Keratinocyte (primary cell): Measurements from ENCODE around the gene ACTMAP. TPM values are rescaled to one million over a fixed set of nuclear protein-coding genes. Genes with fewer than 3 reads are reported as not detected.
"Not testable (repeated sequence)": the region's sequence is repeated elsewhere in the genome, so short reads cannot be mapped to it uniquely, and the experiment has no call there.

Experiments used
- DNase-seq: peaks from one replicate; pipeline ENCODE4 v3.0.0-alpha.2; 2011; ENCODE audit warnings: low read depth, missing footprints, low spot score
- FAIRE-seq: peaks from 2 replicates; lab custom pipeline; 2011; peaks lifted over from hg19 to GRCh38; lab: Jason Lieb, UNC
- H2AFZ ChIP-seq: 2 replicates; pipeline ENCODE4 v1.6.0; 2012; ENCODE audit warnings: low read length, control low read depth, inconsistent platforms; ENCODE audit not compliant: control insufficient read depth
- H3K27ac ChIP-seq: 2 replicates; pipeline ENCODE4 v1.5.1; 2011; ENCODE audit warnings: low read length; ENCODE audit not compliant: control insufficient read depth, insufficient read depth
- H3K27me3 ChIP-seq: 3 replicates; pipeline ENCODE4 v1.6.0; 2011; ENCODE audit warnings: low read length; ENCODE audit not compliant: control insufficient read depth, insufficient read depth; ENCODE audit errors: extremely low read depth
- H3K36me3 ChIP-seq, 2 experiments: 2 replicates in 1 of 2; 3 replicates in 1 of 2; pipeline ENCODE4 v1.5.1; 2011; ENCODE audit warnings: low read length in 2 of 2, mild to moderate bottlenecking in 1 of 2; ENCODE audit not compliant: control insufficient read depth in 2 of 2, insufficient read depth in 2 of 2; ENCODE audit errors: extremely low read depth in 1 of 2
- H3K4me1 ChIP-seq: 3 replicates; pipeline ENCODE4 v1.5.1; 2011; ENCODE audit warnings: low read length; ENCODE audit not compliant: control insufficient read depth, insufficient read depth; ENCODE audit errors: extremely low read depth
- H3K4me2 ChIP-seq: 3 replicates; pipeline ENCODE4 v1.6.0; 2011; ENCODE audit warnings: low read depth, low read length; ENCODE audit not compliant: control insufficient read depth, insufficient read depth; ENCODE audit errors: extremely low read depth
- H3K4me3 ChIP-seq, 3 experiments: fragments of 200-600 bp in 1 of 3; sonication (generic) in 1 of 3; 2 replicates in 2 of 3; 3 replicates in 1 of 3; pipeline ENCODE4 v1.5.1; 2011 to 2016; ENCODE audit warnings: low read length in 3 of 3, mild to moderate bottlenecking in 3 of 3, control low read depth in 2 of 3, inconsistent platforms in 1 of 3, low read depth in 1 of 3, mixed read lengths in 1 of 3, mixed run types in 1 of 3, moderate library complexity in 1 of 3; ENCODE audit not compliant: control insufficient read depth in 2 of 3, insufficient read depth in 2 of 3; ENCODE audit errors: extremely low read depth in 1 of 3
- H3K79me2 ChIP-seq: 2 replicates; pipeline ENCODE4 v1.6.0; 2012; ENCODE audit warnings: low read length; ENCODE audit not compliant: control insufficient read depth, insufficient read depth
- H3K9ac ChIP-seq: 3 replicates; pipeline ENCODE4 v1.6.0; 2011; ENCODE audit warnings: low read length; ENCODE audit not compliant: control insufficient read depth, insufficient read depth; ENCODE audit errors: extremely low read depth
- H3K9me1 ChIP-seq: 3 replicates; pipeline ENCODE4 v1.6.0; 2011; ENCODE audit warnings: low read length; ENCODE audit not compliant: control insufficient read depth, insufficient read depth; ENCODE audit errors: extremely low read depth
- H3K9me3 ChIP-seq: 2 replicates; pipeline ENCODE4 v1.5.1; 2012; ENCODE audit warnings: low read depth, low read length; ENCODE audit not compliant: control insufficient read depth
- H4K20me1 ChIP-seq: 3 replicates; pipeline ENCODE4 v1.6.0; 2011; ENCODE audit warnings: low read length; ENCODE audit not compliant: control insufficient read depth, insufficient read depth; ENCODE audit errors: extremely low read depth
- CTCF ChIP-seq, 3 experiments: IDR thresholded peaks in 1 of 3; conservative IDR thresholded peaks in 1 of 3; optimal IDR thresholded peaks in 1 of 3; 2 replicates in 2 of 3; 3 replicates in 1 of 3; pipeline versions ENCODE3 to v1.5.1; 2011; ENCODE audit warnings: low read length in 3 of 3, mild to moderate bottlenecking in 3 of 3, moderate library complexity in 2 of 3, control low read depth in 1 of 3, inconsistent platforms in 1 of 3; ENCODE audit not compliant: insufficient read depth in 2 of 3; ENCODE audit errors: extremely low read depth in 1 of 3
- EZH2 ChIP-seq: IDR thresholded peaks from one replicate; pipeline ENCODE4 v1.6.1; 2012; ENCODE audit warnings: inconsistent platforms, mild to moderate bottlenecking, low read length, moderate library complexity
- dilution Hi-C: fragments of 300-500 bp; cut with MboI; formaldehyde crosslinking; loops from one replicate; pipeline ENCODE4 v1.7.0; 2020; ENCODE audit warnings: low sequenced_read_pairs; ENCODE audit not compliant: extremely low pct_ligation_motif_present
- polyA plus RNA-seq, 5 experiments: library from polyadenylated mRNA; depleted of rRNA in 3 of 5; stranded (reverse) in 3 of 5; stranded (forward) in 1 of 5; unstranded in 1 of 5; fragments of >200 nt; gene quantifications; 1 replicate in 1 of 5; 2 replicates in 3 of 5; 3 replicates in 1 of 5; pipeline versions ENCODE4 v1.2.1 to v1.2.3, GENCODE V29; 2011 to 2012; ENCODE audit warnings: missing spikeins in 2 of 5, low read depth in 1 of 5, low replicate concordance in 1 of 5

Gene ACTMAP
- polyA plus RNA-seq, 1 donor (not counting 4 experiments of a cell fraction or from before 2014, with no cell fraction given), result 1.4 TPM

GRCh38 chr19:40768869-40769268, 18.6 kb upstream of the ACTMAP start:
- Histone ChIP-seq H3K36me3 (peaks cover 17 to 19% of the 10 kb centered on the region in 2 experiments), H3K27ac (no peak overlapping the region), H3K9ac (no peak overlapping the region), H3K4me3 (no peak overlapping the region), H2AFZ (no peak overlapping the region), H3K9me3 (no peaks in the 10 kb centered on the region), H3K4me2 (no peak overlapping the region), H4K20me1 (no peaks in the 10 kb centered on the region), H3K79me2 (no peaks in the 10 kb centered on the region), H3K4me1 (no peaks in the 10 kb centered on the region), H3K27me3 (no peaks in the 10 kb centered on the region), H3K9me1 (no peaks in the 10 kb centered on the region)
- DNase-seq, result no peak
- dilution Hi-C loops, result no loop called here
- FAIRE-seq, result no peak
- TF ChIP-seq CTCF (optimal IDR thresholded peaks at IDR 0.05 in 1 of 3, IDR thresholded peaks at IDR 0.05 in 1 of 3, conservative IDR thresholded peaks at IDR 0.05 in 1 of 3; ENCODE audit: extremely low read depth in 1 of 3, insufficient read depth in 2 of 3, low read length in 3 of 3), result no peak
- TF ChIP-seq EZH2, result no peak

GRCh38 chr19:40766385-40766784, 16.1 kb upstream of the ACTMAP start:
- H3K9me1 ChIP-seq, H2AFZ ChIP-seq, H3K79me2 ChIP-seq, H4K20me1 ChIP-seq, H3K4me2 ChIP-seq, dilution Hi-C loops, H3K4me3 ChIP-seq, H3K27ac ChIP-seq, DNase-seq, H3K4me1 ChIP-seq, H3K9me3 ChIP-seq, H3K9ac ChIP-seq, FAIRE-seq, H3K27me3 ChIP-seq: not testable (repeated sequence)
- peaks cover 33 to 42% of the 10 kb centered on the region in 2 experiments for H3K36me3 ChIP-seq

- Histone ChIP-seq H3K9me3 (no peaks in the 10 kb centered on the region), H2AFZ (no peak overlapping the region), H3K27me3 (no peaks in the 10 kb centered on the region), H3K4me1 (no peaks in the 10 kb centered on the region), H3K4me2 (no peak overlapping the region), H3K36me3 (peaks cover 54 to 59% of the 10 kb centered on the region in 2 experiments), H3K9me1 (no peaks in the 10 kb centered on the region), H4K20me1 (peaks cover 2% of the 10 kb centered on the region), H3K4me3 (no peak overlapping the region), H3K27ac (no peak overlapping the region), H3K79me2 (peaks cover 22% of the 10 kb centered on the region), H3K9ac (no peak overlapping the region)
- TF ChIP-seq EZH2, result no peak
- no peak for TF ChIP-seq CTCF (optimal IDR thresholded peaks at IDR 0.05 in 1 of 3, IDR thresholded peaks at IDR 0.05 in 1 of 3, conservative IDR thresholded peaks at IDR 0.05 in 1 of 3; ENCODE audit: extremely low read depth in 1 of 3, insufficient read depth in 2 of 3, low read length in 3 of 3)
- no peak for FAIRE-seq
- DNase-seq, result no peak
- dilution Hi-C loops, result no loop called here
Measured at GRCh38 chr19:40763963-40764362, 13.7 kb upstream of the ACTMAP start.
